Measurements from ENCODE around the gene MAPK8IP3. TPM values are rescaled to one million over a fixed set of nuclear protein-coding genes. Genes with fewer than 3 reads are reported as not detected.

MAPK8IP3 gene
- total RNA-seq, 1 donor from 2014 or later: 157 TPM

- no peak for DNase-seq (ENCODE audit: low spot score, unreplicated experiment)
- Mint-ChIP-seq H3K9me3 (ENCODE audit: low read depth) (no peaks in the 10 kb centered on the region), H3K27ac (no peak overlapping the region), H3K27me3 (no peaks in the 10 kb centered on the region), H3K4me3 (ENCODE audit: low read depth) (no peak overlapping the region), H3K36me3 (ENCODE audit: insufficient read depth) (peaks cover 33% of the 10 kb centered on the region), H3K4me1 (ENCODE audit: low read depth) (no peaks in the 10 kb centered on the region)
- TF ChIP-seq, protein P1, sequence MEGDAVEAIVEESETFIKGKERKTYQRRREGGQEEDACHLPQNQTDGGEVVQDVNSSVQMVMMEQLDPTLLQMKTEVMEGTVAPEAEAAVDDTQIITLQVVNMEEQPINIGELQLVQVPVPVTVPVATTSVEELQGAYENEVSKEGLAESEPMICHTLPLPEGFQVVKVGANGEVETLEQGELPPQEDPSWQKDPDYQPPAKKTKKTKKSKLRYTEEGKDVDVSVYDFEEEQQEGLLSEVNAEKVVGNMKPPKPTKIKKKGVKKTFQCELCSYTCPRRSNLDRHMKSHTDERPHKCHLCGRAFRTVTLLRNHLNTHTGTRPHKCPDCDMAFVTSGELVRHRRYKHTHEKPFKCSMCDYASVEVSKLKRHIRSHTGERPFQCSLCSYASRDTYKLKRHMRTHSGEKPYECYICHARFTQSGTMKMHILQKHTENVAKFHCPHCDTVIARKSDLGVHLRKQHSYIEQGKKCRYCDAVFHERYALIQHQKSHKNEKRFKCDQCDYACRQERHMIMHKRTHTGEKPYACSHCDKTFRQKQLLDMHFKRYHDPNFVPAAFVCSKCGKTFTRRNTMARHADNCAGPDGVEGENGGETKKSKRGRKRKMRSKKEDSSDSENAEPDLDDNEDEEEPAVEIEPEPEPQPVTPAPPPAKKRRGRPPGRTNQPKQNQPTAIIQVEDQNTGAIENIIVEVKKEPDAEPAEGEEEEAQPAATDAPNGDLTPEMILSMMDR (IDR thresholded peaks at IDR 0.05; ENCODE audit: unreplicated experiment): no peak
These were observed 104.5 kb downstream of the MAPK8IP3 start for GRCh38 chr16:1810536-1810935.

- TF ChIP-seq, protein P1 (IDR thresholded peaks at IDR 0.05; ENCODE audit: unreplicated experiment): peak; percentile 54
- no peak overlapping the region for H3K4me3 Mint-ChIP-seq (ENCODE audit: low read depth)
- H3K27ac Mint-ChIP-seq: no peak overlapping the region
- H3K9me3 Mint-ChIP-seq (ENCODE audit: low read depth): no peaks in the 10 kb centered on the region
- H3K4me1 Mint-ChIP-seq (ENCODE audit: low read depth): no peaks in the 10 kb centered on the region
- H3K36me3 Mint-ChIP-seq (ENCODE audit: insufficient read depth): peaks cover 18% of the 10 kb centered on the region
- no peak for DNase-seq (ENCODE audit: low spot score, unreplicated experiment)
- H3K27me3 Mint-ChIP-seq: no peaks in the 10 kb centered on the region
These were observed 106.8 kb downstream of the MAPK8IP3 start for GRCh38 chr16:1812732-1813163.

DNA sequence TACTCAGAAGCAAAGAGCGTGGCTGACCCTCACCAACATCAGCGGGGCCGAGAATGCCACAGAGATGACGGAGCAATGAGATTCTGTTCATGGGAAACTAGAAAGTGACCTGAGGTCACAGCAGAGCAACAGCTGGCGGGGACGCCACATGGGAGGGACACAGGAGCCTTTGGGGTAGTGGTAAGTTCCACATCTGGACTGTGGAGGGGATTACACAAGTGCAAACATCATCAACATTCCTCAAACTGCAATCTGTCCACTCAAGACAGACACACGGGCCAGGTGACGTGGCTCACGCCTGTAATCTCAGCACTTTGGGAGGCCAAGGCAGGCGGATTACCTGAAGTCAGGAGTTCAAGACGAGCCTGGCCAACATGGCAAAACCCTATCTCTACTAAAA lies 109.5 kb downstream of the MAPK8IP3 start:
- H3K27ac Mint-ChIP-seq: no peak overlapping the region
- no peaks in the 10 kb centered on the region for H3K27me3 Mint-ChIP-seq
- no peaks in the 10 kb centered on the region for H3K9me3 Mint-ChIP-seq (ENCODE audit: low read depth)
- DNase-seq (ENCODE audit: low spot score, unreplicated experiment): no peak
- H3K36me3 Mint-ChIP-seq (ENCODE audit: insufficient read depth): peaks cover 16% of the 10 kb centered on the region
- no peak overlapping the region for H3K4me3 Mint-ChIP-seq (ENCODE audit: low read depth)
- TF ChIP-seq, protein P1 (IDR thresholded peaks at IDR 0.05; ENCODE audit: unreplicated experiment): no peak
- H3K4me1 Mint-ChIP-seq (ENCODE audit: low read depth): no peaks in the 10 kb centered on the region

GRCh38 chr16:1816396-1817275 lies 110.6 kb downstream of the MAPK8IP3 start:
- H3K4me3 Mint-ChIP-seq (ENCODE audit: low read depth): no peak overlapping the region
- H3K9me3 Mint-ChIP-seq (ENCODE audit: low read depth): no peaks in the 10 kb centered on the region
- H3K4me1 Mint-ChIP-seq (ENCODE audit: low read depth): no peaks in the 10 kb centered on the region
- H3K27ac Mint-ChIP-seq: no peak overlapping the region
- TF ChIP-seq, protein P1 (IDR thresholded peaks at IDR 0.05; ENCODE audit: unreplicated experiment): no peak
- no peaks in the 10 kb centered on the region for H3K27me3 Mint-ChIP-seq
- no peak for DNase-seq (ENCODE audit: low spot score, unreplicated experiment)
- H3K36me3 Mint-ChIP-seq (ENCODE audit: insufficient read depth): peaks cover 16% of the 10 kb centered on the region

GRCh38 chr16:1817276-1817589 lies 111.2 kb downstream of the MAPK8IP3 start:
- no peak for DNase-seq (ENCODE audit: low spot score, unreplicated experiment)
- peaks cover 16% of the 10 kb centered on the region for H3K36me3 Mint-ChIP-seq (ENCODE audit: insufficient read depth)
- TF ChIP-seq, protein P1 (IDR thresholded peaks at IDR 0.05; ENCODE audit: unreplicated experiment): no peak
- no peak overlapping the region for H3K27ac Mint-ChIP-seq
- no peak overlapping the region for H3K4me3 Mint-ChIP-seq (ENCODE audit: low read depth)
- H3K27me3 Mint-ChIP-seq: no peaks in the 10 kb centered on the region
- H3K4me1 Mint-ChIP-seq (ENCODE audit: low read depth): no peaks in the 10 kb centered on the region
- H3K9me3 Mint-ChIP-seq (ENCODE audit: low read depth): no peaks in the 10 kb centered on the region
